Neural cell (in vitro differentiated cells): Measurements from ENCODE around the gene CFAP61. TPM values are rescaled to one million over a fixed set of nuclear protein-coding genes. Genes with fewer than 3 reads are reported as not detected.

ENCODE experiments used
- H2AFZ ChIP-seq: fragments of 200-600, 300-800 bp; sonication (generic), shearing (Covaris generic); 2 replicates; pipeline ENCODE4 v1.6.0; 2014; ENCODE audit warnings: low read depth, mild to moderate bottlenecking, antibody characterized with exemption, low read length, moderate library complexity
- H3F3A ChIP-seq: fragments of 200-600 bp; shearing (Covaris generic); 2 replicates; pipeline ENCODE4 v1.6.1; 2016; ENCODE audit warnings: mild to moderate bottlenecking, moderate library complexity, mixed read lengths, antibody characterized with exemption, low read length; ENCODE audit not compliant: insufficient read depth, poor library complexity, severe bottlenecking
- H3K27ac ChIP-seq: fragments of 200-600, 300-800 bp; sonication (generic), shearing (Covaris generic); 2 replicates; pipeline ENCODE4 v1.5.1; 2014; ENCODE audit warnings: mild to moderate bottlenecking, low read length, moderate library complexity
- H3K27me3 ChIP-seq: fragments of 300-800, 200-600 bp; sonication (generic), shearing (Covaris generic); 2 replicates; pipeline ENCODE4 v1.6.0; 2014; ENCODE audit warnings: mild to moderate bottlenecking, low read depth, low read length, moderate library complexity; ENCODE audit not compliant: insufficient read depth
- H3K36me3 ChIP-seq: fragments of 300-800, 200-600 bp; sonication (generic), shearing (Covaris generic); 2 replicates; pipeline ENCODE4 v1.5.1; 2014; ENCODE audit warnings: mild to moderate bottlenecking, antibody characterized with exemption, low read length, moderate library complexity; ENCODE audit not compliant: insufficient read depth
- H3K4me2 ChIP-seq: fragments of 300-800, 200-600 bp; sonication (generic), shearing (Covaris generic); 2 replicates; pipeline ENCODE4 v1.6.0; 2014; ENCODE audit warnings: mild to moderate bottlenecking, low read length
- H3K4me3 ChIP-seq: fragments of 300-800, 200-600 bp; sonication (generic), shearing (Covaris generic); 2 replicates; pipeline ENCODE4 v1.5.1; 2014; ENCODE audit warnings: mild to moderate bottlenecking, low read length, moderate library complexity
- H3K79me2 ChIP-seq: fragments of 200-600 bp; shearing (Covaris generic); replicated peaks from 2 replicates; pipeline ENCODE4 v1.6.0; 2014; ENCODE audit warnings: mild to moderate bottlenecking, low read length, moderate library complexity; ENCODE audit not compliant: insufficient read depth
- H3K9ac ChIP-seq: fragments of 300-800, 200-600 bp; sonication (generic), shearing (Covaris generic); 2 replicates; pipeline ENCODE4 v1.6.1; 2016; ENCODE audit warnings: mild to moderate bottlenecking, low read length, mixed read lengths
- H3K9me2 ChIP-seq: fragments of 200-600 bp; shearing (Covaris generic); 2 replicates; pipeline ENCODE4 v1.6.1; 2016; ENCODE audit warnings: mild to moderate bottlenecking, low read length, mixed read lengths; ENCODE audit not compliant: insufficient read depth
- H3K9me3 ChIP-seq: fragments of 200-600, 300-800 bp; sonication (generic), shearing (Covaris generic); 2 replicates; pipeline ENCODE4 v1.6.1; 2016; ENCODE audit warnings: mild to moderate bottlenecking, mixed run types, low read length, moderate library complexity, mixed read lengths
- H4K20me1 ChIP-seq: fragments of 200-600 bp; shearing (Covaris generic); 2 replicates; pipeline ENCODE4 v1.6.1; 2016; ENCODE audit warnings: mild to moderate bottlenecking, mixed run types; ENCODE audit not compliant: insufficient read depth
- EP300 ChIP-seq: fragments of 450-650 bp; conservative IDR thresholded peaks from 2 replicates; pipeline ENCODE4 v1.6.1; 2014; ENCODE audit warnings: antibody characterized with exemption, mild to moderate bottlenecking, moderate library complexity; ENCODE audit not compliant: poor library complexity, severe bottlenecking
- EZH2 ChIP-seq: fragments of 200-600, 300-800 bp; shearing (Covaris generic), sonication (generic); IDR thresholded peaks from 2 replicates; pipeline ENCODE4 v1.6.1; 2014; ENCODE audit warnings: antibody characterized with exemption, low read length, borderline replicate concordance, mild to moderate bottlenecking; ENCODE audit not compliant: insufficient read depth, poor library complexity, severe bottlenecking
- MXI1 ChIP-seq: fragments of 450-650 bp; conservative IDR thresholded peaks from 2 replicates; pipeline ENCODE4 v1.6.1; 2014; ENCODE audit warnings: antibody characterized with exemption, mild to moderate bottlenecking; ENCODE audit not compliant: poor library complexity, severe bottlenecking
- POLR2AphosphoS5 ChIP-seq: IDR thresholded peaks from 2 replicates; pipeline ENCODE4 v1.6.1; 2012
- RAD21 ChIP-seq: fragments of 450-650 bp; conservative IDR thresholded peaks from 2 replicates; pipeline ENCODE4 v1.6.1; 2014; ENCODE audit warnings: antibody characterized with exemption, mild to moderate bottlenecking, moderate library complexity
- REST ChIP-seq: IDR thresholded peaks from 2 replicates; pipeline ENCODE4 v1.6.1; 2012; ENCODE audit warnings: borderline replicate concordance
- SMC3 ChIP-seq: fragments of 450-650 bp; conservative IDR thresholded peaks from 2 replicates; pipeline ENCODE4 v1.6.1; 2014; ENCODE audit warnings: antibody characterized with exemption, mild to moderate bottlenecking, moderate library complexity; ENCODE audit not compliant: poor library complexity
- TAF1 ChIP-seq: IDR thresholded peaks from 2 replicates; pipeline ENCODE4 v1.6.1; 2012; ENCODE audit warnings: low read depth
- polyA plus RNA-seq: library from polyadenylated mRNA; depleted of rRNA; stranded (reverse); fragments of >200 nt; gene quantifications from 2 replicates; pipeline ENCODE4 v1.2.3, GENCODE V29; 2014
- TF ChIP-seq, protein P1 (sequence below): fragments of 450-650 bp; IDR thresholded peaks from 2 replicates; pipeline ENCODE4 v1.5.1; 2014; ENCODE audit warnings: antibody characterized with exemption, mild to moderate bottlenecking, moderate library complexity; ENCODE audit not compliant: poor library complexity, severe bottlenecking

CFAP61 gene
- polyA plus RNA-seq, 1 donor from 2014 or later, result 0.42 TPM

DNA sequence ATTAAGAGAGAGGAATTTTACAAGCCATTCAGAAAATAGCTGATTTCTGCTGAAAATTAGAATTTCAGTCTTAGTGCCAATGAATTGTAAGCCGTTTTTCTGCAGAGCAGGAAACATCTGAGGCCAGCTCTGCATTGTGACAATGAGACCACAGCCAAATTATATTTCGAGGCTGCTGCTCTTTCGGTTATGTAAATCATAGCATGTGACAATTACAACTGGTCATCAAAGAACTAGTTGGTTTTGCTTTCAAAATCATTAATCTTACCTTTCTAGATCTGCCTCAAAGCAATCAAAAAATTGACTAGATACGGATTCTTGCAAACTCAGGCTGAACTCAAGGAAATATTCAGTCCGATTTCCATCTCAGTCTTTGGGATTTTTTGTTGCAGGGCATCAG, 282.2 kb downstream of the CFAP61 start:
- no peak overlapping the region for H2AFZ ChIP-seq
- H3K27ac ChIP-seq, result no peak overlapping the region
- H3K4me2 ChIP-seq, result no peak overlapping the region
- no peak overlapping the region for H3K4me3 ChIP-seq
- H3K36me3 ChIP-seq, result no peaks in the 10 kb centered on the region
- no peaks in the 10 kb centered on the region for H3K27me3 ChIP-seq
- no peak overlapping the region for H3K9ac ChIP-seq
- no peaks in the 10 kb centered on the region for H3F3A ChIP-seq
- no peak for TF ChIP-seq POLR2AphosphoS5
- no peaks in the 10 kb centered on the region for H3K79me2 ChIP-seq
- H4K20me1 ChIP-seq, result no peaks in the 10 kb centered on the region
- H3K9me3 ChIP-seq, result no peaks in the 10 kb centered on the region
- H3K9me2 ChIP-seq, result no peaks in the 10 kb centered on the region

- no peak overlapping the region for H3K9ac ChIP-seq
- no peak overlapping the region for H2AFZ ChIP-seq
- no peaks in the 10 kb centered on the region for H3F3A ChIP-seq
- no peaks in the 10 kb centered on the region for H4K20me1 ChIP-seq
- H3K9me2 ChIP-seq, result no peaks in the 10 kb centered on the region
- H3K27ac ChIP-seq, result no peak overlapping the region
- H3K27me3 ChIP-seq, result no peaks in the 10 kb centered on the region
- H3K36me3 ChIP-seq, result no peaks in the 10 kb centered on the region
- no peak for TF ChIP-seq EZH2
- TF ChIP-seq SMC3, result no peak
- no peak for TF ChIP-seq RAD21
- no peak for TF ChIP-seq MXI1
- H3K4me3 ChIP-seq, result no peak overlapping the region
- H3K4me2 ChIP-seq, result no peak overlapping the region
- H3K79me2 ChIP-seq, result no peaks in the 10 kb centered on the region
- no peaks in the 10 kb centered on the region for H3K9me3 ChIP-seq
Measured at GRCh38 chr20:20338133-20338730, 285.9 kb downstream of the CFAP61 start.

GRCh38 chr20:20340443-20340842, 288.1 kb downstream of the CFAP61 start:
- Histone ChIP-seq H4K20me1 (no peaks in the 10 kb centered on the region), H3K36me3 (no peaks in the 10 kb centered on the region), H3K27ac (no peak overlapping the region), H3K9ac (no peak overlapping the region), H3K9me3 (no peaks in the 10 kb centered on the region), H3K4me3 (no peak overlapping the region), H2AFZ (no peak overlapping the region), H3K79me2 (no peaks in the 10 kb centered on the region), H3K9me2 (no peaks in the 10 kb centered on the region), H3K27me3 (no peaks in the 10 kb centered on the region), H3K4me2 (no peak overlapping the region), H3F3A (no peaks in the 10 kb centered on the region)
- TF ChIP-seq RAD21, result no peak
- TF ChIP-seq REST, result no peak
- no peak for TF ChIP-seq TAF1
- TF ChIP-seq MXI1, result no peak
- TF ChIP-seq POLR2AphosphoS5, result no peak
- TF ChIP-seq, protein P1, sequence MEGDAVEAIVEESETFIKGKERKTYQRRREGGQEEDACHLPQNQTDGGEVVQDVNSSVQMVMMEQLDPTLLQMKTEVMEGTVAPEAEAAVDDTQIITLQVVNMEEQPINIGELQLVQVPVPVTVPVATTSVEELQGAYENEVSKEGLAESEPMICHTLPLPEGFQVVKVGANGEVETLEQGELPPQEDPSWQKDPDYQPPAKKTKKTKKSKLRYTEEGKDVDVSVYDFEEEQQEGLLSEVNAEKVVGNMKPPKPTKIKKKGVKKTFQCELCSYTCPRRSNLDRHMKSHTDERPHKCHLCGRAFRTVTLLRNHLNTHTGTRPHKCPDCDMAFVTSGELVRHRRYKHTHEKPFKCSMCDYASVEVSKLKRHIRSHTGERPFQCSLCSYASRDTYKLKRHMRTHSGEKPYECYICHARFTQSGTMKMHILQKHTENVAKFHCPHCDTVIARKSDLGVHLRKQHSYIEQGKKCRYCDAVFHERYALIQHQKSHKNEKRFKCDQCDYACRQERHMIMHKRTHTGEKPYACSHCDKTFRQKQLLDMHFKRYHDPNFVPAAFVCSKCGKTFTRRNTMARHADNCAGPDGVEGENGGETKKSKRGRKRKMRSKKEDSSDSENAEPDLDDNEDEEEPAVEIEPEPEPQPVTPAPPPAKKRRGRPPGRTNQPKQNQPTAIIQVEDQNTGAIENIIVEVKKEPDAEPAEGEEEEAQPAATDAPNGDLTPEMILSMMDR, result no peak
- TF ChIP-seq EZH2, result no peak
- TF ChIP-seq SMC3, result no peak
- no peak for TF ChIP-seq EP300
